Lower leg skin (tissue), 4 donors: ENCODE data around the gene THSD4. TPM values are rescaled to one million over a fixed set of nuclear protein-coding genes. Genes with fewer than 3 reads are reported as not detected.

Experiments
- DNase-seq, 2 donors: peaks; one replicate each; pipeline ENCODE4 v3.0.0-alpha.2; 2019; ENCODE audit warnings: low spot score in 2 of 2
- H3K4me3 ChIP-seq: fragments of 200-600 bp; sonication (generic); 2 replicates; pipeline ENCODE4 v1.5.1; 2017; ENCODE audit warnings: mild to moderate bottlenecking, low read depth; ENCODE audit not compliant: poor library complexity, severe bottlenecking
- CTCF ChIP-seq, 3 donors: fragments of 450-650 bp; IDR thresholded peaks; one replicate each; pipeline ENCODE4 v1.5.1; 2016; ENCODE audit warnings: antibody characterized with exemption in 3 of 3, mild to moderate bottlenecking in 3 of 3, moderate library complexity in 2 of 3
- POLR2A ChIP-seq, 2 donors: fragments of 450-650 bp; IDR thresholded peaks; one replicate each; pipeline ENCODE4 v1.6.1; 2016 to 2017; ENCODE audit warnings: antibody characterized with exemption in 2 of 2, mild to moderate bottlenecking in 1 of 2, moderate library complexity in 1 of 2
- WGBS, 2 donors: methylation state at CpG; one replicate each; pipeline ENCODE4 v1.1.5; 2018; 5-methylcytosine and 5-hydroxymethylcytosine counted together
- intact Hi-C: fragments of 100-400 bp; cut with DNase I; formaldehyde crosslinking; loops from one replicate; pipeline ENCODE4 v1.15.0; 2023; ENCODE audit warnings: low total_unique reads
- total RNA-seq, 4 donors: library from RNA; depleted of rRNA; stranded (reverse); fragments of >200 nt; gene quantifications; one replicate each; pipeline ENCODE4 v1.1.0, GENCODE V29; 2016

THSD4 gene
- total RNA-seq, 4 donors from 2014 or later, result 9.3 to 39.2 (median 32.8) TPM

GRCh38 chr15:71564217-71564616 lies 448.9 kb downstream of the THSD4 start:
- H3K4me3 ChIP-seq, result no peak overlapping the region
- TF ChIP-seq POLR2A (IDR thresholded peaks at IDR 0.05), result no peak
- TF ChIP-seq CTCF (IDR thresholded peaks at IDR 0.05), result no peak
- intact Hi-C loops, result no loop called here
- 35 to 46% methylated on average over 1 of the region's 1 CpG for WGBS, 2 donors
- no peak for DNase-seq

- 85 to 100% methylated on average over 1 of the region's 1 CpG for WGBS, 2 donors
- no peak for DNase-seq
- H3K4me3 ChIP-seq, result no peak overlapping the region
- no peak for TF ChIP-seq POLR2A (IDR thresholded peaks at IDR 0.05)
- TF ChIP-seq CTCF (IDR thresholded peaks at IDR 0.05), result no peak
- intact Hi-C loops, result no loop called here
Observed at GRCh38 chr15:71565006-71565405, 449.7 kb downstream of the THSD4 start.

GRCh38 chr15:71565631-71566160 lies 450.4 kb downstream of the THSD4 start:
- WGBS, 2 donors, result 59 to 67% methylated on average over 3 of the region's 3 CpGs
- no peak overlapping the region for H3K4me3 ChIP-seq
- no peak for DNase-seq
- intact Hi-C loops, result no loop called here
- TF ChIP-seq POLR2A (IDR thresholded peaks at IDR 0.05), result no peak
- TF ChIP-seq CTCF (IDR thresholded peaks at IDR 0.05), result no peak

- no peak for TF ChIP-seq POLR2A (IDR thresholded peaks at IDR 0.05)
- no peak for TF ChIP-seq CTCF (IDR thresholded peaks at IDR 0.05)
- WGBS, 2 donors, result 94 to 96% methylated on average over 3 of the region's 3 CpGs
Observed at GRCh38 chr15:71566226-71566625, 451.0 kb downstream of the THSD4 start.

GRCh38 chr15:71567173-71567572 lies 451.9 kb downstream of the THSD4 start:
- TF ChIP-seq POLR2A (IDR thresholded peaks at IDR 0.05), result no peak
- no peak overlapping the region for H3K4me3 ChIP-seq
- intact Hi-C loops, result no loop called here
- no peak for DNase-seq
- WGBS, 2 donors, result 79 to 81% methylated on average over 3 of the region's 3 CpGs

More at GRCh38 chr15:71566226-71566625, 451.0 kb downstream of the THSD4 start:
- H3K4me3 ChIP-seq, result no peak overlapping the region
- no peak for DNase-seq
- intact Hi-C loops, result no loop called here

GRCh38 chr15:71568227-71568626 lies 453.0 kb downstream of the THSD4 start:
- H3K4me3 ChIP-seq, result no peak overlapping the region
- TF ChIP-seq CTCF (IDR thresholded peaks at IDR 0.05), result no peak
- TF ChIP-seq POLR2A (IDR thresholded peaks at IDR 0.05), result no peak
- intact Hi-C loops, result no loop called here
- WGBS, 2 donors, result 55 to 56% methylated on average over 1 of the region's 1 CpG
- DNase-seq, result no peak
